C4-2B (cell line): ENCODE results near the gene ZNF195.
"Not testable (repeated sequence)": the region's sequence is repeated elsewhere in the genome, so short reads cannot be mapped to it uniquely, and the experiment has no call there.

ENCODE experiments used
- H3K27ac ChIP-seq: fragments of 450-650 bp; 2 replicates; pipeline ENCODE4 v1.5.1; 2017
- ZFX ChIP-seq: fragments of 450-650 bp; IDR thresholded peaks from 2 replicates; pipeline ENCODE4 v1.6.1; 2017
- TF ChIP-seq, protein P1 (sequence below): fragments of 450-650 bp; conservative IDR thresholded peaks from 2 replicates; pipeline ENCODE4 v1.5.1; 2017; ENCODE audit warnings: mild to moderate bottlenecking

ZNF195 gene

GRCh38 chr11:3338569-3339339 lies 40.2 kb downstream of the ZNF195 start:
- no peak overlapping the region for H3K27ac ChIP-seq
- TF ChIP-seq, protein P1, sequence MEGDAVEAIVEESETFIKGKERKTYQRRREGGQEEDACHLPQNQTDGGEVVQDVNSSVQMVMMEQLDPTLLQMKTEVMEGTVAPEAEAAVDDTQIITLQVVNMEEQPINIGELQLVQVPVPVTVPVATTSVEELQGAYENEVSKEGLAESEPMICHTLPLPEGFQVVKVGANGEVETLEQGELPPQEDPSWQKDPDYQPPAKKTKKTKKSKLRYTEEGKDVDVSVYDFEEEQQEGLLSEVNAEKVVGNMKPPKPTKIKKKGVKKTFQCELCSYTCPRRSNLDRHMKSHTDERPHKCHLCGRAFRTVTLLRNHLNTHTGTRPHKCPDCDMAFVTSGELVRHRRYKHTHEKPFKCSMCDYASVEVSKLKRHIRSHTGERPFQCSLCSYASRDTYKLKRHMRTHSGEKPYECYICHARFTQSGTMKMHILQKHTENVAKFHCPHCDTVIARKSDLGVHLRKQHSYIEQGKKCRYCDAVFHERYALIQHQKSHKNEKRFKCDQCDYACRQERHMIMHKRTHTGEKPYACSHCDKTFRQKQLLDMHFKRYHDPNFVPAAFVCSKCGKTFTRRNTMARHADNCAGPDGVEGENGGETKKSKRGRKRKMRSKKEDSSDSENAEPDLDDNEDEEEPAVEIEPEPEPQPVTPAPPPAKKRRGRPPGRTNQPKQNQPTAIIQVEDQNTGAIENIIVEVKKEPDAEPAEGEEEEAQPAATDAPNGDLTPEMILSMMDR = no peak
- TF ChIP-seq ZFX = no peak

- not testable (repeated sequence) for H3K27ac ChIP-seq
These were observed 42.5 kb downstream of the ZNF195 start for GRCh38 chr11:3336420-3336819.

- H3K27ac ChIP-seq = not testable (repeated sequence)
These were observed 45.8 kb downstream of the ZNF195 start for GRCh38 chr11:3333157-3333556.

GRCh38 chr11:3331078-3331477 lies 47.9 kb downstream of the ZNF195 start:
- not testable (repeated sequence) for H3K27ac ChIP-seq

DNA sequence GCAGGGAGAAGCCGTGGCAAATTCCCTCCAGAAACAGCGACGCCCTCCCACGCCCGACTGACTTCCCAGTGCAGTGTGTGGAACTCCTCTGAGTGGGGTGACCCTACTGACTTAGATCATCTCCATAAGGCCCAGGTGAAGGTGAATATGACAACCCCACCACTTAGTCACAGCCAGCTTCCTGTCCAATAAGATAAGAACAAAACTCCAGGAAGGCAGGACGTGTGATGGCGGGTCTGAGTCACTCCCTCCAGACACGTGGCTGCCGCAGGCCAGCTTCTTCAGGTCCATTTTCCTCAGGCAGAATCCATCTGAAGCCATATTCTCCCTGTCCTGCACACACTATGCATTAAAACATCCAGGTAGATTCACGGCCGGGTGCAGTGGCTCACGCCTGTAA lies 48.9 kb downstream of the ZNF195 start:
- H3K27ac ChIP-seq = not testable (repeated sequence)

DNA sequence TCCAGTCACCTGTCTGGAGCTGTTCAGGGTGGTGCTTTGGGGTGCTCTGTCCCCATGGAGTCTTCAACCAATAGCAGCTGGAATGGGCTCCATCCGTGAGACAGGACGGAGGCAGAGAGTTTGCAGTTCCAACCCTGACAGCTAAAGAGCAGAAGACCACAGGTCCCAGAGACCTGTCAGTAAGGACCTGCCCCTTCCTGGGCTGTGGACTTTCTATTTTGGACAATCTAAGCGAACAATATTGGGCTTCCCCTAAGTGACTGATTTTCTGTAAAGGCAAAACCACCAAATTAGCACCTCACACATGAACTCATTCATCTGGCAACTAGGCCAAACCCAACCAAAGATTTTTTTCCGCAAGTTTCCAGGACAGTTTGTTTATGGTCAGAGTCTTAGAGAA lies 50.4 kb downstream of the ZNF195 start:
- not testable (repeated sequence) for H3K27ac ChIP-seq

DNA sequence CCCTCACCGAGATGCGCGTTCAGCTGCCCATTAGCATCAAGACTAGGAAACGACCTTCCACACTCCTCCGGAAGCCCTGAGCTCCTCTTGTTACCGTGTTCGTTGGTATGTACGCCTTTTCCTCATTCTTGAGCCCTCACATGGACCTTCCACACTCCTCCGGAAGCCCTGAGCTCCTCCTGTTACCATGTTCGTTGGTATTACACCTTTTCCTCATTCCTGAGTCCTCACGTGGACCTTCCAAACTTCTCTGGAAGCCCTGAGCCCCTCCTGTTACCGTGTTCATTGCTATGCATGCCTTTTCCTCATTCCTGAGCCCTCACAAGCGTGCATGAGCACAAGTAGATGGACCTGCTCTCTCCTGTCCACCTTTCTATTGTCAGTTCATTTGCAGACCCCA lies 52.5 kb downstream of the ZNF195 start:
- not testable (repeated sequence) for H3K27ac ChIP-seq

DNA sequence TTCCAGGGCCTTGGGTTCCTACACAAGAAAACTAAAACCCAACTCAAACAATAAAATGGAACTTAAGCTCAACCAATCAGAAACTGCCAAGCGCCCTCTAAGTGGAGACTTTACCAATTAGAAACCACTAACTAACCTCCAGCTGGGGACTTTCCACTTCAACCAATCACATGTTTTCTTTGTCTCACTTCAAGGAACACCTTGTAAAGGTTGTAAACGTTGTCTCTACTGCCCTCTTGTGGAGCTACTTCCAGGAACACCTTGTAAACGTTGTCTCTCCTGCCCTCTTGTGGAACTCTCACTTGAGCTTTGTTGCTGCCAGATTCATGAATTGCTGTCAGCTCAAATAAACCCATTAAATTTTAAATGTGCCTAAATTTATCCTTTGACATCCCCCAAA lies 54.2 kb downstream of the ZNF195 start:
- not testable (repeated sequence) for H3K27ac ChIP-seq
